IPS-20b (cell line): Measurements from ENCODE around the gene CDK14.
A peak's percentile ranks its signal among the peaks of the same experiment; 100 is the strongest.

Experiments
- H3K27ac ChIP-seq: one replicate; pipeline ENCODE4 v1.5.1; 2013; ENCODE audit warnings: low read length
- H3K27me3 ChIP-seq: 2 replicates; pipeline ENCODE4 v1.6.1; 2013; ENCODE audit warnings: mild to moderate bottlenecking, low read length, inconsistent platforms; ENCODE audit not compliant: insufficient read depth
- H3K36me3 ChIP-seq: 2 replicates; pipeline ENCODE4 v1.6.1; 2013; ENCODE audit warnings: low read depth, mild to moderate bottlenecking, inconsistent platforms, low read length, moderate library complexity; ENCODE audit not compliant: insufficient read depth
- H3K4me1 ChIP-seq: 2 replicates; pipeline ENCODE4 v1.6.1; 2013; ENCODE audit warnings: mild to moderate bottlenecking, control low read depth, inconsistent platforms, low read length, moderate library complexity; ENCODE audit not compliant: insufficient read depth
- H3K4me3 ChIP-seq: 2 replicates; pipeline ENCODE4 v1.5.1; 2013; ENCODE audit warnings: mild to moderate bottlenecking, low read length, inconsistent platforms
- H3K9ac ChIP-seq: 2 replicates; pipeline ENCODE4 v1.6.1; 2013; ENCODE audit warnings: low read depth, mild to moderate bottlenecking, inconsistent platforms, low read length, moderate library complexity
- H3K9me3 ChIP-seq: 2 replicates; pipeline ENCODE4 v1.6.1; 2013; ENCODE audit warnings: mild to moderate bottlenecking, low read depth, low read length, inconsistent platforms; ENCODE audit not compliant: insufficient read depth

Gene CDK14

GRCh38 chr7:90595801-90596670 lies at the start of gene CDK14:
TSS of gene CDK14 (plus strand) at chr7:90596321. CDS start at chr7:90596628, 307 bp downstream.
- H3K27ac ChIP-seq, result peak within 1 kb of the TSS; percentile 24
- no peaks in the 10 kb centered on the region for H3K36me3 ChIP-seq
- peak within 1 kb of the TSS; percentile 93 for H3K4me3 ChIP-seq
- peaks cover 17% of the 10 kb centered on the region for H3K27me3 ChIP-seq
- peak within 1 kb of the TSS; percentile 90; the same call in 1 of the 2 replicates for H3K9ac ChIP-seq
- no peaks in the 10 kb centered on the region for H3K9me3 ChIP-seq
- H3K4me1 ChIP-seq, result peaks cover 12% of the 10 kb centered on the region; the same call in 1 of the 2 replicates

GRCh38 chr7:90551036-90551435 lies 45.1 kb upstream of the CDK14 start:
- H3K4me3 ChIP-seq, result no peak overlapping the region
- H3K9me3 ChIP-seq, result no peaks in the 10 kb centered on the region
- H3K27ac ChIP-seq, result no peak overlapping the region
- no peaks in the 10 kb centered on the region for H3K27me3 ChIP-seq
- H3K9ac ChIP-seq, result no peak overlapping the region
- no peaks in the 10 kb centered on the region for H3K36me3 ChIP-seq
- H3K4me1 ChIP-seq, result peaks cover 5% of the 10 kb centered on the region; the same call in 1 of the 2 replicates

GRCh38 chr7:90552521-90552920 lies 43.6 kb upstream of the CDK14 start:
- peaks cover 5% of the 10 kb centered on the region; the same call in 1 of the 2 replicates for H3K4me1 ChIP-seq
- H3K27me3 ChIP-seq, result no peaks in the 10 kb centered on the region
- H3K27ac ChIP-seq, result no peak overlapping the region
- H3K9me3 ChIP-seq, result no peaks in the 10 kb centered on the region
- no peak overlapping the region for H3K9ac ChIP-seq
- no peaks in the 10 kb centered on the region for H3K36me3 ChIP-seq
- no peak overlapping the region for H3K4me3 ChIP-seq

- Histone ChIP-seq H3K9me3 (no peaks in the 10 kb centered on the region), H3K4me3 (no peak overlapping the region), H3K4me1 (no peaks in the 10 kb centered on the region), H3K36me3 (no peaks in the 10 kb centered on the region), H3K27ac (no peak overlapping the region), H3K9ac (no peak overlapping the region), H3K27me3 (no peaks in the 10 kb centered on the region)
Measured at GRCh38 chr7:90560730-90561129, 35.4 kb upstream of the CDK14 start.

- Histone ChIP-seq H3K4me3 (no peak overlapping the region), H3K9me3 (no peaks in the 10 kb centered on the region), H3K4me1 (no peaks in the 10 kb centered on the region), H3K27me3 (no peaks in the 10 kb centered on the region), H3K9ac (no peak overlapping the region), H3K27ac (no peak overlapping the region), H3K36me3 (no peaks in the 10 kb centered on the region)
Measured at GRCh38 chr7:90563286-90563685, 32.8 kb upstream of the CDK14 start.

GRCh38 chr7:90564455-90564854 lies 31.7 kb upstream of the CDK14 start:
- Histone ChIP-seq H3K4me3 (no peak overlapping the region), H3K9me3 (no peaks in the 10 kb centered on the region), H3K36me3 (no peaks in the 10 kb centered on the region), H3K9ac (no peak overlapping the region), H3K27ac (no peak overlapping the region), H3K27me3 (no peaks in the 10 kb centered on the region), H3K4me1 (no peaks in the 10 kb centered on the region)

- H3K36me3 ChIP-seq, result no peaks in the 10 kb centered on the region
- no peaks in the 10 kb centered on the region for H3K9me3 ChIP-seq
- no peak overlapping the region for H3K9ac ChIP-seq
- H3K27ac ChIP-seq, result no peak overlapping the region
- no peaks in the 10 kb centered on the region for H3K27me3 ChIP-seq
- no peaks in the 10 kb centered on the region for H3K4me1 ChIP-seq
- no peak overlapping the region for H3K4me3 ChIP-seq
Measured at GRCh38 chr7:90568213-90568612, 27.9 kb upstream of the CDK14 start.

- Histone ChIP-seq H3K4me1 (no peaks in the 10 kb centered on the region), H3K4me3 (no peak overlapping the region), H3K36me3 (no peaks in the 10 kb centered on the region), H3K27me3 (no peaks in the 10 kb centered on the region), H3K9ac (no peak overlapping the region), H3K27ac (no peak overlapping the region), H3K9me3 (no peaks in the 10 kb centered on the region)
Measured at GRCh38 chr7:90569368-90569767, 26.8 kb upstream of the CDK14 start.

- H3K4me3 ChIP-seq, result no peak overlapping the region
- no peaks in the 10 kb centered on the region for H3K4me1 ChIP-seq
- H3K27ac ChIP-seq, result no peak overlapping the region
- no peaks in the 10 kb centered on the region for H3K27me3 ChIP-seq
- no peaks in the 10 kb centered on the region for H3K36me3 ChIP-seq
- no peak overlapping the region for H3K9ac ChIP-seq
- no peaks in the 10 kb centered on the region for H3K9me3 ChIP-seq
Measured at GRCh38 chr7:90570373-90570959, 25.7 kb upstream of the CDK14 start.

- Histone ChIP-seq H3K4me1 (no peaks in the 10 kb centered on the region), H3K27ac (no peak overlapping the region), H3K9ac (no peak overlapping the region), H3K36me3 (no peaks in the 10 kb centered on the region), H3K27me3 (no peaks in the 10 kb centered on the region), H3K4me3 (no peak overlapping the region), H3K9me3 (no peaks in the 10 kb centered on the region)
Measured at GRCh38 chr7:90574146-90574819, 21.8 kb upstream of the CDK14 start.

GRCh38 chr7:90574820-90575187 lies 21.3 kb upstream of the CDK14 start:
- no peaks in the 10 kb centered on the region for H3K36me3 ChIP-seq
- no peaks in the 10 kb centered on the region for H3K27me3 ChIP-seq
- H3K4me3 ChIP-seq, result no peak overlapping the region
- H3K27ac ChIP-seq, result no peak overlapping the region
- H3K9me3 ChIP-seq, result no peaks in the 10 kb centered on the region
- H3K4me1 ChIP-seq, result no peaks in the 10 kb centered on the region
- no peak overlapping the region for H3K9ac ChIP-seq
